ENCODE results near the gene AQP11. TPM values are rescaled to one million over a fixed set of nuclear protein-coding genes. Genes with fewer than 3 reads are reported as not detected.
"Not testable (repeated sequence)": the region's sequence is repeated elsewhere in the genome, so short reads cannot be mapped to it uniquely, and the experiment has no call there.

Gene AQP11
- total RNA-seq, 2 donors from 2014 or later, result 1.6 TPM

GRCh38 chr11:77560605-77561004 is 29.1 kb upstream of the AQP11 start:
- H3K4me1 ChIP-seq, result no peaks in the 10 kb centered on the region
- no peak for DNase-seq
- H3K36me3 ChIP-seq (replicated peaks in 1 of 2; ENCODE audit: insufficient read depth in 1 of 2, low read depth in 2 of 2), result no peaks in the 10 kb centered on the region
- TF ChIP-seq POLR2A (IDR thresholded peaks at IDR 0.05), result no peak
- no peak for TF ChIP-seq CTCF (IDR thresholded peaks at IDR 0.05)
- ATAC-seq, result no peak
- H3K27me3 ChIP-seq, result no peaks in the 10 kb centered on the region
- WGBS, 2 donors, result 93 to 95% methylated on average over 2 of the region's 2 CpGs
- H3K27ac ChIP-seq, result no peak overlapping the region
- H3K4me3 ChIP-seq, result no peak overlapping the region
- intact Hi-C loops (cut with DNase I), result no loop called here
- H3K9me3 ChIP-seq, result no peaks in the 10 kb centered on the region

DNA sequence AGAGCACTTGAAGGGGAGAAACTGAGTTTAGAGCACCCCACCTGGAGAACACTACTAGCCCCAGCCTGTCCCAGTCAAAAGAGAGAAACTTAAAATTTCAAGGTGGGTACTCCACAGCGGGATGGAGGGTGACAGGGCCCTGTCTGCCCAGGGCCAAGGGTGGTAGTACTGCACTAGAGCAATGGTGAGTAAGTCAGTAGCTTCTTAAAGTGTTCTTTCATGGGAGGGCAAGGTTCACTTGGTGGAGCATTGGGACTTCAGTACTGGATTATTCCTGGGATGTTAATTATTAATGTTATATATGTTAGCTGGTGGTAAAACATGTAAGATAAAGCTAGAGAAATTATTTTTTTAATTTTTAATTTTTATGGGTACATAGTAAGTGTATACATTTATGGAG is 28.5 kb upstream of the AQP11 start:
- H3K36me3 ChIP-seq (replicated peaks in 1 of 2; ENCODE audit: insufficient read depth in 1 of 2, low read depth in 2 of 2), result no peaks in the 10 kb centered on the region
- H3K27ac ChIP-seq, result no peak overlapping the region
- no peaks in the 10 kb centered on the region for H3K4me1 ChIP-seq
- H3K9me3 ChIP-seq, result no peaks in the 10 kb centered on the region
- intact Hi-C loops (cut with DNase I), result no loop called here
- no peak overlapping the region for H3K4me3 ChIP-seq
- DNase-seq (no peak), ATAC-seq (no peak)
- WGBS, 2 donors, result 100% methylated on average over 1 of the region's 1 CpG
- H3K27me3 ChIP-seq, result no peaks in the 10 kb centered on the region
- TF ChIP-seq CTCF (IDR thresholded peaks at IDR 0.05) (no peak), POLR2A (IDR thresholded peaks at IDR 0.05) (no peak)

DNA sequence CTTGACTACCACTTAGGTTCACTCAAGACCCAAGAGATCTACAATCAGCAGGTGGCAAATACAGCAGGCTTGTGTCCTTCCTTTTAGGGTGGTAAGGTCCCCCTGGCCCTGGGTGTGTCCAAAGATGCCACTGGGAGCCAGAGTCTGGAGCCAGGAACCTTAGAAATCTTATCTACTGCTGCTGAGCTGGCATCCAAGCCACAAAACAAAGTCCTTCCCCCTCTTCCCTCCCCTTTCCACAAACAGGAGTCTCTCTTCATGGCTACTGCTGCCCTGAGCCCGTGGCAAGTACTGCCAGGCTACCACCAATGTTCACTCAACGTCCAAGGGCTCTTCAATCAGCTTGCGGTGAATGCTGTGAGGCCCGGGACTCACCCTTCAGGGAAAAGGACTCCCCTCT is 21.4 kb upstream of the AQP11 start:
- H3K27ac ChIP-seq, result peak overlapping the region in 1 of 4 donors; percentile 8
- intact Hi-C loops (cut with DNase I), result no loop called here
- 54 to 55% methylated on average over 4 of the region's 4 CpGs for WGBS, 2 donors

GRCh38 chr11:77568916-77569675 is 20.7 kb upstream of the AQP11 start:
- TF ChIP-seq POLR2A (IDR thresholded peaks at IDR 0.05), result no peak
- TF ChIP-seq CTCF (IDR thresholded peaks at IDR 0.05), result no peak
- intact Hi-C loops (cut with DNase I), result no loop called here
- peaks cover 54% of the 10 kb centered on the region for H3K4me1 ChIP-seq
- no peaks in the 10 kb centered on the region for H3K9me3 ChIP-seq
- no peaks in the 10 kb centered on the region for H3K27me3 ChIP-seq
- DNase-seq (peak in 3 of 4 donors; percentile 56 to 71 (median 61)), ATAC-seq (peak; percentile 73)
- WGBS, 2 donors, result 62 to 71% methylated on average over 3 of the region's 3 CpGs
- no peaks in the 10 kb centered on the region for H3K36me3 ChIP-seq (replicated peaks in 1 of 2; ENCODE audit: insufficient read depth in 1 of 2, low read depth in 2 of 2)
- no peak overlapping the region for H3K4me3 ChIP-seq
- H3K27ac ChIP-seq, result no peak overlapping the region

More for the DNA sequence above, 21.4 kb upstream of the AQP11 start:
- Histone ChIP-seq H3K27me3 (no peaks in the 10 kb centered on the region), H3K36me3 (replicated peaks in 1 of 2; ENCODE audit: insufficient read depth in 1 of 2, low read depth in 2 of 2) (no peaks in the 10 kb centered on the region), H3K4me1 (peaks cover 52% of the 10 kb centered on the region), H3K9me3 (no peaks in the 10 kb centered on the region), H3K4me3 (no peak overlapping the region)
- TF ChIP-seq CTCF (IDR thresholded peaks at IDR 0.05) (no peak), POLR2A (IDR thresholded peaks at IDR 0.05) (no peak)
- ATAC-seq (peak; percentile 47), DNase-seq (peak in 3 of 4 donors; percentile 15 to 25 (median 20))

GRCh38 chr11:77569676-77570070 is 20.1 kb upstream of the AQP11 start:
- no peak overlapping the region for H3K27ac ChIP-seq
- 57% methylated on average over 2 of the region's 2 CpGs for WGBS, 2 donors
- intact Hi-C loops (cut with DNase I), result no loop called here
- peaks cover 54% of the 10 kb centered on the region for H3K4me1 ChIP-seq
- ATAC-seq (no peak), DNase-seq (no peak)
- H3K9me3 ChIP-seq, result no peaks in the 10 kb centered on the region
- TF ChIP-seq CTCF (IDR thresholded peaks at IDR 0.05) (no peak), POLR2A (IDR thresholded peaks at IDR 0.05) (no peak)
- no peaks in the 10 kb centered on the region for H3K27me3 ChIP-seq
- H3K36me3 ChIP-seq (replicated peaks in 1 of 2; ENCODE audit: insufficient read depth in 1 of 2, low read depth in 2 of 2), result no peaks in the 10 kb centered on the region
- no peak overlapping the region for H3K4me3 ChIP-seq

DNA sequence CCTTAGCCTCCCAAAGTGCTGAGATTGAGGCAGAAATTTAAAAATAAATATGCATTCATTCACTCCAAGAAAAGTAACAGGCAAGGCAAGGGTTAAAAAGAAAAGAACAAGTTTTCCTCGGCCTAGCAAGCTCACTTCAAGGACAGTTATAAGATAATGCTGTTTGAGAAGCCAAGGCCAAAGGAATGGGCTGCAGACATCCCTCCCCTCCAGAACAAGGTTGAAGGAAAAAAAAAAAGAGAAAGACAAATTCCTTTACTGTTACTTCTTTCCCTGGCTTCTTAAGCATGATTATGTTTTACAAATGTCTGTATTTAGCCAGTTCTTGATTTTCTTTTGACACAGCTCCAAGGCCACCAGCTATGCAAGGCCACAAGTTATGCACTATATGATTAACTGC is 18.9 kb upstream of the AQP11 start:
- H3K27me3 ChIP-seq; intact Hi-C loops (cut with DNase I); H3K27ac ChIP-seq; H3K9me3 ChIP-seq; H3K4me3 ChIP-seq; H3K36me3 ChIP-seq (replicated peaks in 1 of 2; ENCODE audit: insufficient read depth in 1 of 2, low read depth in 2 of 2): not testable (repeated sequence)
- peaks cover 63% of the 10 kb centered on the region for H3K4me1 ChIP-seq
- 0 to 4% methylated on average over 1 of the region's 1 CpG for WGBS, 2 donors
- peak in 1 of 4 donors; percentile 25 for DNase-seq
- peak; percentile 43 for ATAC-seq

DNA sequence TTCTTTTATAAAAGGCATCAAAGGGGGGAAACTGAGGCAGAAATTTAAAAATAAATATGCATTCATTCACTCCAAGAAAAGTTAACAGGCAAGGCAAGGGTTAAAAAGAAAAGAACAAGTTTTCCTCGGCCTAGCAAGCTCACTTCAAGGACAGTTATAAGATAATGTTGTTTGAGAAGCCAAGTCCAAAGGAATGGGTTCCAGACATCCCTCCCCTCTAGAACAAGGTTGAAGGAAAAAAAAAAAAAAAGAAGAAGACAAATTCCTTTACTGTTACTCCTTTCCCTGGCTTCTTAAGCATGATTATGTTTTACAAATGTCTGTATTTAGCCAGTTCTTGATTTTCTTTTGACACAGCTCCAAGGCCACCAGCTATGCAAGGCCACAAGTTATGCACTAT is 14.3 kb upstream of the AQP11 start:
- H3K36me3 ChIP-seq (replicated peaks in 1 of 2; ENCODE audit: insufficient read depth in 1 of 2, low read depth in 2 of 2); intact Hi-C loops (cut with DNase I); H3K27me3 ChIP-seq; H3K4me3 ChIP-seq; H3K27ac ChIP-seq; H3K9me3 ChIP-seq; ATAC-seq: not testable (repeated sequence)
- peak in 1 of 4 donors; percentile 9 for DNase-seq
- WGBS, 2 donors, result 0% methylated on average over 1 of the region's 1 CpG
- peaks cover 45% of the 10 kb centered on the region for H3K4me1 ChIP-seq
